NCI-H524 treated with DMSO at 0.1 percent for 48 hours (cell line): ENCODE results near the gene CNIH3.

Source experiments
- DNase-seq: peaks from one replicate; lab custom pipeline; 2025; lab: John Stamatoyannopoulos, UW

Gene CNIH3

DNA sequence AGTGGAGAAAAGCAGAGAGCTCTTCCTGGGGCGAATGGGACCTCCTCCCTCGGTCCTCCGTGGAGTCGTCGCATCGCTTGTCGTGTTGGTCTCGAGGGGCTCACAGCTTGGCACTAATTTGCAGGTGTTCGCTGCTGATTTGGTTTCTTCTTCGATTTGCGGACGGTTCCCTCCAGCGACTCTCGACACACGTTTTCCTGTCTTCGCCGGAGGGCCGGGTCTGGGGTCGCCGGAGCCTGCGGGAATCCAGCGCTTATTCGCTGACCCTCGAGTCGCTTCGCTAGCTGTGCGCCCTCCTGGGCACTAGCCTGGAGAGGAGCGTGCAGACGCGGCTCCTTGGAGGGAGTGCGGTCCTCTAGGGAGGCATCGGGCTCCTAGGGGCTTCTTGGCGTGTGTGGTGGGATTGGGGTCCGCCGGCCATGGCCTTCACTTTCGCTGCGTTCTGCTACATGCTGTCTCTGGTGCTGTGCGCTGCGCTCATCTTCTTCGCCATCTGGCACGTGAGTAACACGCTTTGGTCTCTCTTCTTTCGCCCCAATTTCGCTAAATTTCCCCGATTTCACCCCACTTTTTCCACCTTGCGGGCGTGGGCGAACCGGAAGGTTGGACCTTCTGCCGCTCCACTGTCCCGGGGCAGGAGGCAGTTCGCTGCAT is 766 bp downstream of the CNIH3 start:
- no peak for DNase-seq

DNA sequence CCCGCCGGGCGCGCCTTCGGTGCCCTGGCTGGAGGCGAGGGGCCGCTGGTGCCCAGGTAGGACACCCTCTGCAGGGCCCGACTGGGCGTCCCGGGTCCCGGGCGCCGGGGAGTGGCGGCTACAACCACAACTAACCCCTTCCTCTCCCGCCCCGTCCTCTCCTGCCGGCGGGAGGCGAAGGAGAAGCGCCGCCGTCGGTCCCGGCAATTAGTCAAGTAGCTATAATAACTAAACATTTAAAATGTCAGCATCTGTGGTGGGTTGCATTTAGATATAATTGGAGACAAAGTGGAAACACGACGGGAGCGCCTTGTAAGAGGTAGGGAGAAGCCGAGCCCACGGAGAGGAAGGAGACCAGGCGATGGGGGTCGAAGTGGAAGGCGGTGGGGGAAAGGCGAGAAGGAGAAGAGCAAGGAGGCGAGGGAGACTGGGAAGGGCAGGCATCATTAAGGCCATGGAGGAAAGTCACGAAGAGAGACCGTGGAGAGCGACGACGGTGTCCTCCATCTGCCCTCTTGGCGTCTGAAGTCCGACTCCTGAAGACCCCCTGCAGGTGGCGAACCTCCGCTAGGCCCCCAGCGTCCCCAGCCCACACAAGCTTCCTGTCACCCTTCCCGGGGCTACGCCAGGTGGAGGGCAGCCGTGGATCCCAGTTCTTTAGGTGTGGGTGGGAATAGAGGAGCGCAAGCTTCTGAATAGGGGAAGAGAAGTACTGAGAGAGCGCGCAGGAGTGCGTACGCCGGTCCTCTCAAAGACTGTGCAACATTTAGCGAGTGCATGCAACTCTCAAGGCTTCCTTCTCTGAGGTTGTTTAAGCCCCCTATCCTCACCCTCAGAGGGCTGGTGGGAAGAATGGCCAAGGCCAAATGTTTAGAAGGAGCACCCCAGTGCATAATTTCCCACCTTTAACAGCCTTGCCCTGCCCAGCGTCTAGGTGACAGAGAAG is 1.6 kb downstream of the CNIH3 start:
- no peak for DNase-seq

DNA sequence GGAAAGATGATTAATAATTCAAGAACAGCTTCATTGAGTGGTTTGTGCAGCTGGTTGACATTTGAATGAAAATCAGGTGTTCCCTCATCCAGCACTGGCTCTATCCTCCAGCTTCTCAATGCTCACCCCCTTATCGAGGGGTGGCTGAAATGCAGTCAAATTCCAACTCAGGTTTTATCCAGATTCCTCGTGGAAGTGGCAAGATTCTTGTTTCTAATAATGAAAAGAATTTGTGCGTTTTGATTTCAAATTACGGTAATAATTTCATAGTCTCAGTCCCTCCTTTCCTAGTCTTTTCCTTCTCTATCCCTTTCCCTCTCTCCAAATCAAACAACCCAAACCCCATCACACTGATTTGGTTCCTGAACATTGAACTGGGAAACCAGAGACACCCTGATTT is 3.1 kb downstream of the CNIH3 start:
- DNase-seq: no peak

DNA sequence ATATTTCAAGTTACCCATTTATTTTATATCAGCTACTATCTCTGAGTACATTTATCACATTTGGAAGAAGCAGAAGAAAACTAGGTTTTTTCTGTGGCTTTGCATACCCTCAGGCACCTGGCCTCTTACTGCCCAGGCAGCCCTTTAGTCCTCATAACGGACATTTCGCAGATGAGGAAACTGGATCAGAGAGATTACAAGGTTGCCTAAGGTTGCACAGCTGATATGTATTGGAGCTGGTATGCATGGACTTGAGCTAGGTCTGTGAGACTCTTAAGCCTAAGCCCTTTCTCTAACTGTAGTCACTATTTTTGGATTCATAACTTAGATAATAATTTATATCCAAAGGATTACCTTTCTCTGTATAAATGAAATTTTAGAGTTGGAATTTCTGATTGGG is 4.0 kb downstream of the CNIH3 start:
- no peak for DNase-seq

DNA sequence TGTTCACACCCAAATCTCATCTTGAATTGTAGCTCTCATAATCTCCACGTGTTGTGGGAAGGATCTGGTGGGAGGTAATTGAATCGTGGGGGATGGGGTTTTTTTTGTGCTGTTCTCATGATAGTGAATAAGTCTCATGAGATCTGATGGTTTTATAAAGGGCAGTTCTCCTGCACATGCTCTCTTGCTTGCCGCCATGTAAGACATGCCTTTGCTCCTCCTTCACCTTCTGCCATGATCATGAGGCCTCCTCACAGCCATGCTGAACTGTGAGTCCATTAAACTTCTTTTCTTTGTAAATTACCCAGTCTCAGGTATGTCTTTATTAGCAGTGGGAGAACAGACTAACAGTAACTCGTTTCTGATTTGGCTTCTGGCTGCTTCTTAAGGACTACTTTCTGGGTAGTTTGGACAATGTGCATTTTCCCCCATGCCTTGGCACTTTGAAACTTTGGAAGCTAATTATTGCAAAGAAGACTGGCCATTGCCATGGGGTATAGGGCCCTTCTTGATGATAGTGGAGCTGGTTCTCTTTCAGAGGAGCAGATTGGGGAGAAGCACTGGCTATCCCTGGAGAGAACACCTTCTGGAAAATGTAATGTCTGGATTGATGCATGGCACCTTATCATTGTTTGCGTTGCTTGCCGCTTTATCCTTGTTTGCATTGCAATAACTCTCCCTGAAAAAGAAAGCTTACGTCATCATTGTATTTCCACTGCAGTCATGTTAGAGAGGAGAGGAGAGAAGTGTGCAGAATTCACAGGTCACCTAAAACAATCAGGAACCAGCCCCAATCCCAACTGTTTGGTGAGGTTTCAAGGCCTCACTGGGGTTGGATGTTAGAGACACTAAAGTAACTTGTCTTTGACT is 5.9 kb downstream of the CNIH3 start:
- no peak for DNase-seq

DNA sequence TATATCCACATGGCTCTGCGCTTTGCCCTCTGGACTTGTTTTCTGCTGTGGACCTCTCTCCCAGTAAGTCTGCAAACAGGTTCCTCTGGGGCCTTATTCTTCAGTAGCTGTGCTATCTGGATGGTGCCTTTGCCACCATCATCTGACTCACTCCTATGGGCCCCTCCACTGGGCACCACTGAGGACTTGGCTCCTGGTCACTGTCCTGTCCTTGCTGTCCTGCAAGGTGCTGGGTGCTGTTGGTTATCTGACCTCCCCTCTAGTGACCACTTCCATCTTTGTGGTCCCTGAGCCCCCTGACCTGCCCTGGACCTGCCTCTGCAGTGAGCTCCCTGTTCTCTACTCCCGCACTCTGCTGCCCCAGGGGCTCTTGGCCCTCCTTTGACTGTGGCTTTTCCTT is 6.7 kb downstream of the CNIH3 start:
- DNase-seq: no peak

DNA sequence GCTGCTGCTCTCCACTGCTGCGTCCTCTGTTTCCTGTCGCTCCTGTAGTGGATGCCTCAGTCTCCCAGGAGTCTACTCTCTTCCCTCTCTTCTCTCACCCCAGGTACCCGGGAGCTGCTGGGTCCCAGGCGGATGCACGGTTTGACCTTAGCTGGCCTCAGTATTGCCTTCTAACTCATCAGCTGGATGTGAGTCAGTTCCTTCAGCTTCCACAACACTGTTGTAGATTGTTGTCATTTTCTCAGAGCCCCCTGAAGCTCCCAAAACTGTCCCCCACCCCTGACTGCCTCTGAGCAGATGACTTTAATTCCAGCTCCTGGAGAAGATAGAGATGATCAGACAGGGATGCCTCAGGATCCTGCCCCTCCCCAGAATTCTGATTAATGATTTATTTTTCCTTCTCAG is 7.2 kb downstream of the CNIH3 start:
- no peak for DNase-seq

DNA sequence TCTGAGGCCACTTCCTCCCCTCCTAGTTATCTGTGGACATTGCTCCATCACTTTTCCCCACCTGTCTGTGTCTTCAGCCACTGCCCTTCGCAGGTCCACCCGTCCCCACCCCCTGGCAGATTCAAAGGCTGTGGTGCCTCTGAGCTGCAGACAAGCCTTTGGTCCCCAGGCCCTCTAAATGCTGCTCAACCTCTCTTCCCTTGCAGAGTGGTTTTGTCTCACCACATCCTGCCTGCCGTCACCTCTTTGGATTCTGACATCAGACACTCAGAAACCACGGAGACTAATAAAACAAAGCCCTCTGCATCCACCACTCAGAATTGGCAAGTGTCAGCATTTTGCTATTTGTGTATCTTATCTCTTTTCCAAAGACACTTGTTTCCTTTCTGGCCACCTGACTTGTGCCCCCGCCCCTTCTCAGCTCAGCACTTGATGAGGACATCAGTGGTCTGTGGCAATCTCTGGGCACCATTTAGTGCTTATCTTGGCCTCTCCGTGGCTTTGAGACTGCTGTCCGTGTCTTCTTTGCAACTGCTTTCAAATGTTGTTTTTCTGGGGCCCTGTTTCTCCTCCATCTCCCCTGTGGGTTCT is 7.7 kb downstream of the CNIH3 start:
- DNase-seq: no peak

DNA sequence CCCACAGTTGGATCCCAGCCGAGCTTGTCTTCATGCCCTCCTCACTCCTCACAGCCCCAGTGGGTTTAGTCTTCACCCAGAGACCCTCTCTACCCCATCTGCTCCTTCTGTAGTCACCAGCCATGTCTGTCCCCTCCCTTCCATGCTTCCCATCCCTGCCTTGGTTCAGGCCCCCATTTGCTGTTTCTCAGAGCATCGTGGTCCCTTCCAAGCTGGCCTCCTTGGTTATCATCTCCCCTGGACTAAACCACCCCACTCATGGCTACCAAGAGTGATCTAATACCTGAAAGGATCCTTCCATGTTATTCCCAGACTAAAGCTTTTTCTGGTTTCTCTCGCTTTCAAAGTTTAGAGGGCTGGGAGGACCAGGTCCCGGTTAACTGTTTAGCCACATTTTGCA is 8.3 kb downstream of the CNIH3 start:
- DNase-seq: no peak

DNA sequence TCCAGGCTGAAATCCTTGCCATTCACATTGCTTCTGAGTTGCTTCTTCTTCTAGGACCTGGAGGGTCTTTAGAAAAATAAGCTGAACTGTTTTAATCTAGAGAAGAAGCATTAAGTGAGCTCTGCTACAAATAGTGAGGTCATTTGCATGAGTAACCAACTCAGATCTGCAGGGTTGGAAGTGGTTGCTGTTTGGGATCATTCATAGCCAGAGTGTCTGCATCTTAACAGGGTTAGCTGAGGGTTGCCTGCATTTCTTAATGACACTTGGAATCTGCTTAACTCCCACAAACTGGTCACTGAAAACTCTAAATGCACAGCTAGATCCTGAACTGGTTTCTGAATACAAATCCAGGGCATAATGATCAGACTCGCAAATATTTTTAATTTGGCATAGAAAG is 9.9 kb downstream of the CNIH3 start:
- no peak for DNase-seq

DNA sequence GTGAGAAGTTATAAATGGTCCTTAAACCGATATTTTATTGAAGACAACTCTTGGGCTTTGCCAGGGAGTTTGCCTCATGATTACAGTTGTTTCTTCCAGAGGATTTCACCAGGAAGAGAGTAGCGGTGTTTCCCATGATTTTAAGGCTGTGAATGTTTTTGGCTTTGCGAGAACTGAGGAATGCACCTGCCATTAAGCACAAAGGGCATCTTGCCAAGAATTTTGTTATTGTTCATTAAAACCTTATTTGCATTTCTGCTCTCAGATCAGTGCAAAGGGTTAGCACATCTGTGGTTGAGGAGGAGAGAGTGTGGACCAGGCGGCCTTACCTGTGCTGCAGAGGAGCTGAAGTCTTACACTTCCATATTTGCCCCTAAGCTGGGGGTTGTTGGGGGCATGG is 13.8 kb downstream of the CNIH3 start:
- no peak for DNase-seq

DNA sequence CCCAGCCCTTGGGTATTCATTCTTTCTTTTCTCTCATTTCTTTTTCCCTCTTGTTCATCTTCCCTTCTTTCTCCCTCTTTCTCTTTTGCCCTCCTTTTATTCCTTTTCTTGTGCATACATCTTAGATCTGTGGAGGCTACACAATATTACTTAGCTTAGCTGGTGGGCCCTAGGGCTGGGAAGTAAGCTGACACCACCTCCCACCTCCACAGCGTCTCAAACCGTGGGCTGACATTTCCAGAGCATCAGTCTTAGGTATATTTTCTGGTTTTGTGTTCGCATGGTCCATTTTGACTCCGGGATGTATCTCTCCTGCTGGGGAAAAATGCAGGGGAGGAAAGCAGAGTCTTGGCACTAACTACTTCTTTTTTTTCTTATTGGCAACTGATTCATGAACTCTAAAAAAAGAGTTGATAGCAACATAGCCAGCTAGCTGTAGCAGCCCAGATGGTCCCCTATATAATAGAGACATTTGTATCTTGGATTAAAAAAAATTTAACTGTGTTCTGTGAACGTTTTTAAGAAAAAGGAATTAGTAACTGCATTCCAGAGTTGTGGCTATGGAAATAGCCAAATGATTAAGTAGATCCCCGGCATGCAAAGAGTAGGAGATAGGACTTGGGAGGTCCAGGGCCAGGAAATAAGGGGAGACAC is 15.5 kb downstream of the CNIH3 start:
- no peak for DNase-seq

DNA sequence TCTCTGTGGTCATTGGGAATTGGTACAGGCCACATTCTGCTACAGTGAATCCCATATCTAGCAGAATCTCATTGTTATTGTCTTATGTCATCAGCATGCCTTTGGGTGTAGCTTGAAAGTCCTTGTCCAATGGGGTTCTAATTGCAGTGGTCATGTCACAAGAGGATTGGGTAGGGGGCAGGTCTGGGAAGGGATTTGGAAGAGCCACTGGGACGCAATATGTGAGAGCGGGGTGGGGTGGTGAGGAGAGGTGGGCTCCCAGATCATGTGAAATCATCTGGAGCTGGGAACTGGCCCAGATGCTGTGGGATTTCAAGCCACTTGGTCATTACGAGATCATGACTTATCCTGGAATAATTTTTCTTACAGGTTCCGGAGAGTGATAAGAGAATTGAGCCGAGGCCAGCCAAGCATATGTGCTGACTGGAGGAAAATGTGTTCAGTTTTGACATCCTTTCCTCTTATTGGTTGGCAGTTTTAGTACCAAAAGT is 16.3 kb downstream of the CNIH3 start:
- no peak for DNase-seq

DNA sequence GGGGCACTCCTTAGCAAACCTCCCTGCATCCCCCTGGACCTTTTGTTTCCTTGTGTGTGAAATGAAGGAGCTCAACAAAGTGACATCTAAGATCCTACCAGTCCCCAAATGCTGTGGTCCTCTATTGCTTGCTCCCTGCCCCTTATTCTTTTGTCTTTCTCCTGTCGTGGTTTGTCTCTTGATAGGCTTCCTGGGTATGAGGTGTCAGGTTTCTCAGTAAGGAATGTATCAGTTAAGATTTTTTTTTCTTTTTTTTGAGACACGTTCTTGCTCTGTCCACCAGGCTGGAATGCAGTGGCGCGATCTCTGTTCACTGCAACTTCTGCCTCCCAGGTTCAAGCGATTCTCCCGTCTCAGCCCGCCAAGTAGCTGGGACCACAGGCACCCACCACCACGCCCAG is 16.8 kb downstream of the CNIH3 start:
- no peak for DNase-seq

DNA sequence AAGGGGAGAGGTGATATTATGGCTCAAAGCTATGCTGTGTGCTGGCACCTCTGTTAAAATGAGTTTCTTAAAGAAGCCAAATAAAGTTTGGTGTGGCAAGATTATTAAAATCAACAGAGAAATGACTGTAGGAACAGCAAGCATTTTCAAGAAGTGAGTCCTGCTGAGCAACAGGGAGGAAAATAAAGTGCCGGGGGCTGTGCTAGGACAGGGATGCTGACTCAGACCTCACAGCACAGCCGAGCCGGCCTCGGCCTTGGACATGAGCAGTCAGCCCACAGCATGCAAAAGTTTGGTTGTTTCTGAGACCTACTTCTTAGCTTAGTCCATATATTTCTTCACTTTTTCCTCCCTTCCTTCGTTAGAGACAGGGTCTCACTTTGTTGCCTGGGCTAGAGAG is 19.2 kb downstream of the CNIH3 start:
- DNase-seq: no peak

DNA sequence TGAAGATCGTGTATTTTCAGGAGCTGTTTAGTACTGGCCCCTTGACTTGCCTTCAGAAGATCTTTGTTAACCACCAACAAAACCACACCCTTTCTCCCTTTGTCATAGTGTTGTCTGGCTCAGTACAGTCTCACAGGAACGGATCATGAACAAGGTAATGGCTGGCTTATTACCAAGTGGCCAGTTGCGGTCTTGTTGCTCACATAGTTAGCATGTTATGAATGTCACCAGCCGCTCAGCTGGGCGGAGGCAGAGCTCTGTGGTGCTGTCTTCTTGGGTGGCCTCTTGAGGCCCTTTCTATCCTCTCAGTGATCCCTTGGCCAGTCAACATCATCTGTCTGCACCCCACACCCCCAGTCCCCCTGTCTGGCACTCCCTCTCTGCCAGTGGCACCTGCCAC is 21.4 kb downstream of the CNIH3 start:
- no peak for DNase-seq

DNA sequence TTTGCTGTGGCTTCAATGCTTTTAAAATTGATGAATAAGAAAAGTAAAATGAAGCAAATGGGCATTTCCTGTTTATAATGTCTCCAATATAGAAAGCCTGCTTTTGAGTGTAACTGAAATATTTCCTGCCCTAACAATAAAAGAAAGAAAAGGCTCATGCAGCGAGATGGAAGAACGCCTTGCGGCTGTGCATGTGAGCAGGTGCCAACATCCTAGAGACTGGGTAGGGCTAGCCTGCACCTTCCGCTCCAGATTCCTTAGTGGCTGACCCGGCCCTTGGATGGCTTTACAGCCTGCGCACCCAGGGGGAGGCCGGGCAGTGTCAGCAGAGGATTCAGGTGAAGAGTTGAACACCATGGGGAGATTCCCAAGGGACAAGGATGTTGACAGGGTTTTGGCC is 21.8 kb downstream of the CNIH3 start:
- no peak for DNase-seq

DNA sequence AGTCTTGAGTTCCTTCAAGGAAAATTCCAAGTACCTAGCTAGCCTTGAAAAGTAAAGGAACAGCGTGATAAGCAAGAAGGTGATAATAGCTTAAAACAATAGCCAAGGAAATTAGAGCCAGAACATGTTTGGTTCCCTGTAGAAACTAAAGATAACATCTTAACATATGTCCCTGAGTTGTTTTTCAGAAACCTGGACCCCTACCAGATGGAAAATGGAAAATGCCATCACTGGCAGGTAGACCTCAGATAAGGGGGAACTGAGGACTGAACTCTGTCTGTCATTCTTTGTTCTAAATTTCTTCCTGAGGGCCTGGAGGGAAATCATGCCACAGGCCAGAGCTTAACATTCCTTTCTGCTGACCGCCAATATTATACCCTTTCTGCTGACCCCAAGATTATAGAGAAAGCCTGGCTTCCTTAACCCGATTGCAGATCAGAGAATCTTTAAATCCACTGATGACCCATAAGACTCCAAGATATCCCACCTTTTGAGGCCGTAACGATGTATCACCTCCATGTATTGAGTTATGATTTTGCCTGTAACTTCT is 23.4 kb downstream of the CNIH3 start:
- no peak for DNase-seq

DNA sequence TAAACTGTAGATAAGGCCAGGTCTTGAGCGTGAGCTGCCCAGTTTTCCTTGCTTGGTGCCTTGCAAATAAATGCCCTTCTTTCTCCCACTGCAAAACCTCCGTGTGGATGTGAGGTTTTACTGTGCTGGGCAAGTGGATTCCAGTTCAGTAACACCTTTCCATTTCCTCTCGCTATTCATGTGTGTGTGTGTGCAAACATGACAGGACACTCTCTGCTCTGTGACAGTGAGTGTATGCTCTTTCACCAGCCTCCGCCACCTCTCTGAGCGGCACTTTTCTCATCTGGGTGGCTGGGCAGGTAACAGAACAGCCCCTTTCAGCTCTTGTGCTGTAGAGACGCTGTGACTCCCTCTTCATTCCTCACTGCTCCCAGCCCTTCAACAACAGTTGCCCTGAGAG is 23.9 kb downstream of the CNIH3 start:
- no peak for DNase-seq

DNA sequence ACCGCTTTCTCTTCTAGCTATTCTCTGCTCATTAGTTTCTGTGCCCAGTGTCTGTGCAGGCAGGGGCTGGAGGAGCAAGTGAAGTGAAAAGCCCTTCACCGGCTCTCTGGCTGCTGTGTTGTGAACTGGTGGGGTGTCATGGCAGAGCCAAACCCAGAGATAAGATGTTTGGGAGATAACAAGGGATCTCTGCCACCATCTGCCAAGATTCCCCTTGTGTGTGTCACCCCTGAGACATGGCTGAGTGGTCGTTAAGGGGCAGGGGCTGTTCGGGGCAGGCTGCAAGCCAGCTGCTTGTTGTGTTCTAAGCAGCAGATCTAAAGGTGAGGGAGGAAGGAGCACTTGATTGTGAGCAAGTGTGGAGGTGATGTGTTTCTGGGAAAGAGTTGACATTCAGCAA is 24.5 kb downstream of the CNIH3 start:
- no peak for DNase-seq

DNA sequence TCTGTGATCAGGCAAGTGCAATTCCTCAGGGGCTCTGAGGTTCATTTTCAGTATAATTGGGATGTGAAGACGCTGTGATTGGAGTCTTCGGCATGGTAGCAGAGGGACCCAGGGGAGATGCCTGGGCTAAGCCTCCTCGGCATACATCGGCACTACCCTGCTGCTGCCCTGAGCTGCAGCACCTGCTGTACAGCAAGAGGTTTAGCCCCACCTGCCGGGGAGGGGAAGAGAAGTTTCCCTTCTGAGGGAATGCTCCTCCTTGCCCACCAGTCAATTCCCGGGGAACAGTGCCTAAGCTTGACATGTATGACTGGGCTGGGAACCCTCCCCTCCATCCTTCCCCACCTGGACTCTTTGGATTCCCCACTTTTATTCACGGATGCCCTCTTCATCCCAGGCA is 24.9 kb downstream of the CNIH3 start:
- DNase-seq: peak; percentile 6
